SK-N-SH treated with all-trans-retinoic acid at 6 μM for 48 hours (cell line): Measurements from ENCODE around the gene HK2.

Source experiments
- BACH2 ChIP-seq: fragments of 250-450 bp; sonication (Bioruptor Pico); IDR thresholded peaks from 2 replicates; pipeline ENCODE4 v1.9.0; 2021; ENCODE audit warnings: mild to moderate bottlenecking, borderline replicate concordance
- TCF4 ChIP-seq: fragments of 250-450 bp; sonication (Bioruptor Pico); IDR thresholded peaks from 2 replicates; pipeline ENCODE4 v1.8.0; 2021; ENCODE audit warnings: mild to moderate bottlenecking, moderate library complexity, borderline replicate concordance
- TF ChIP-seq, protein P1 (sequence below): fragments of 250-450 bp; sonication (Bioruptor Pico); IDR thresholded peaks from 2 replicates; pipeline ENCODE4 v1.5.1; 2020; ENCODE audit warnings: low read depth, mild to moderate bottlenecking, moderate library complexity
- TF ChIP-seq, protein P2 (sequence below): fragments of 250-450 bp; sonication (Bioruptor Pico); IDR thresholded peaks from 2 replicates; pipeline ENCODE4 v1.8.0; 2020; ENCODE audit warnings: mild to moderate bottlenecking, moderate library complexity, borderline replicate concordance

DNA sequence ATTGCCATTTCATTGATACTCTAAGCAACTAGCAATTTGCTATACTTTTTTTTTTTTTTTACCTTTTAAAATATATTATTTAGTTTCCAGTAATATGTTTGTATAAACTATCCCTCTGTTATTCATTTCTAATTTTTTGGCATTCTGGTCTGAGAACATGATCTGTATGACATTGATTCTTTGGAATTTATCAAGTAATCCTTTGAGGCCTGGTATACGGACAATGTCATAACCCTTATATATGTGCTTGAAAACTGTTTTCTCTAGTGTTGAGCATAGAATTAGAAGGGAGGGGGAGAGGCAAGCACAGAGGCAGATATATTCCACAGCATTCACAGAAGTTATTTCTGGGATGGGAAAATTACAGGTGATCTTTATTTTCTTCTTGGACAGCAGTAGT, 76.3 kb downstream of the HK2 start:
- TF ChIP-seq, protein P1, sequence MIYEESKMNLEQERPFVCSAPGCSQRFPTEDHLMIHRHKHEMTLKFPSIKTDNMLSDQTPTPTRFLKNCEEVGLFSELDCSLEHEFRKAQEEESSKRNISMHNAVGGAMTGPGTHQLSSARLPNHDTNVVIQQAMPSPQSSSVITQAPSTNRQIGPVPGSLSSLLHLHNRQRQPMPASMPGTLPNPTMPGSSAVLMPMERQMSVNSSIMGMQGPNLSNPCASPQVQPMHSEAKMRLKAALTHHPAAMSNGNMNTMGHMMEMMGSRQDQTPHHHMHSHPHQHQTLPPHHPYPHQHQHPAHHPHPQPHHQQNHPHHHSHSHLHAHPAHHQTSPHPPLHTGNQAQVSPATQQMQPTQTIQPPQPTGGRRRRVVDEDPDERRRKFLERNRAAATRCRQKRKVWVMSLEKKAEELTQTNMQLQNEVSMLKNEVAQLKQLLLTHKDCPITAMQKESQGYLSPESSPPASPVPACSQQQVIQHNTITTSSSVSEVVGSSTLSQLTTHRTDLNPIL (CRISPR knock-in tag): no peak
- TF ChIP-seq, protein P2, sequence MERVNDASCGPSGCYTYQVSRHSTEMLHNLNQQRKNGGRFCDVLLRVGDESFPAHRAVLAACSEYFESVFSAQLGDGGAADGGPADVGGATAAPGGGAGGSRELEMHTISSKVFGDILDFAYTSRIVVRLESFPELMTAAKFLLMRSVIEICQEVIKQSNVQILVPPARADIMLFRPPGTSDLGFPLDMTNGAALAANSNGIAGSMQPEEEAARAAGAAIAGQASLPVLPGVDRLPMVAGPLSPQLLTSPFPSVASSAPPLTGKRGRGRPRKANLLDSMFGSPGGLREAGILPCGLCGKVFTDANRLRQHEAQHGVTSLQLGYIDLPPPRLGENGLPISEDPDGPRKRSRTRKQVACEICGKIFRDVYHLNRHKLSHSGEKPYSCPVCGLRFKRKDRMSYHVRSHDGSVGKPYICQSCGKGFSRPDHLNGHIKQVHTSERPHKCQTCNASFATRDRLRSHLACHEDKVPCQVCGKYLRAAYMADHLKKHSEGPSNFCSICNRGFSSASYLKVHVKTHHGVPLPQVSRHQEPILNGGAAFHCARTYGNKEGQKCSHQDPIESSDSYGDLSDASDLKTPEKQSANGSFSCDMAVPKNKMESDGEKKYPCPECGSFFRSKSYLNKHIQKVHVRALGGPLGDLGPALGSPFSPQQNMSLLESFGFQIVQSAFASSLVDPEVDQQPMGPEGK: no peak
- TF ChIP-seq BACH2 (CRISPR knock-in tag): no peak
- no peak for TF ChIP-seq TCF4
